Liver (tissue), 9 donors: Measurements from ENCODE around the gene CORO2A. TPM values are rescaled to one million over a fixed set of nuclear protein-coding genes. Genes with fewer than 3 reads are reported as not detected.
A peak's percentile ranks its signal among the peaks of the same experiment; 100 is the strongest.

ENCODE experiments used
- DNase-seq: peaks from one replicate; pipeline ENCODE4 v3.0.0-alpha.2; 2017; ENCODE audit warnings: low spot score
- H3K27ac ChIP-seq, 2 donors: one replicate each; pipeline ENCODE4 v1.7.0; 2013; ENCODE audit warnings: inconsistent platforms in 2 of 2, low read length in 2 of 2, control low read depth in 1 of 2, low read depth in 1 of 2, mild to moderate bottlenecking in 1 of 2
- H3K27me3 ChIP-seq, 4 donors: one replicate each; pipeline versions ENCODE4 v1.6.1 to v1.7.0; 2013; ENCODE audit warnings: low read length in 3 of 4, inconsistent platforms in 1 of 4, mild to moderate bottlenecking in 1 of 4, moderate library complexity in 1 of 4; ENCODE audit not compliant: control insufficient read depth in 4 of 4, insufficient read depth in 4 of 4
- H3K36me3 ChIP-seq, 4 donors: one replicate each; pipeline versions ENCODE4 v1.6.1 to v1.7.0; 2013; ENCODE audit warnings: low read length in 3 of 4, mild to moderate bottlenecking in 3 of 4, low read depth in 1 of 4, moderate library complexity in 1 of 4; ENCODE audit not compliant: control insufficient read depth in 4 of 4, insufficient read depth in 3 of 4
- H3K4me1 ChIP-seq, 4 donors: one replicate each; pipeline versions ENCODE4 v1.6.1 to v1.7.0; 2013; ENCODE audit warnings: low read length in 3 of 4, mild to moderate bottlenecking in 3 of 4, moderate library complexity in 1 of 4; ENCODE audit not compliant: control insufficient read depth in 4 of 4, insufficient read depth in 4 of 4
- H3K4me3 ChIP-seq, 3 donors: one replicate each; pipeline versions ENCODE4 v1.6.1 to v1.7.0; 2013; ENCODE audit warnings: low read length in 3 of 3, control low read depth in 1 of 3, low read depth in 1 of 3, mild to moderate bottlenecking in 1 of 3
- H3K9ac ChIP-seq, 2 donors: one replicate each; pipeline ENCODE4 v1.7.0; 2013; ENCODE audit warnings: low read length in 2 of 2, mild to moderate bottlenecking in 2 of 2, moderate library complexity in 2 of 2, control low read depth in 1 of 2, low read depth in 1 of 2
- H3K9me3 ChIP-seq, 4 donors: one replicate each; pipeline versions ENCODE4 v1.6.1 to v1.7.0; 2013; ENCODE audit warnings: low read length in 3 of 4; ENCODE audit not compliant: control insufficient read depth in 4 of 4
- ATF3 ChIP-seq: IDR thresholded peaks from 2 replicates; pipeline ENCODE4 v1.6.1; 2016; ENCODE audit warnings: antibody characterized with exemption
- CTCF ChIP-seq: fragments of 150-350 bp; IDR thresholded peaks from 2 replicates; pipeline ENCODE4 v1.5.1; 2017; ENCODE audit warnings: improper control_type of control experiment, low read depth, low read length; ENCODE audit not compliant: missing input control
- EGR1 ChIP-seq, 2 donors: IDR thresholded peaks; 2 replicates each; pipeline ENCODE4 v1.6.1; 2016 to 2018; ENCODE audit warnings: antibody characterized with exemption in 2 of 2, low read depth in 2 of 2
- FOXA1 ChIP-seq: IDR thresholded peaks from 2 replicates; pipeline ENCODE4 v1.6.1; 2016; ENCODE audit warnings: antibody characterized with exemption
- FOXA2 ChIP-seq: IDR thresholded peaks from 2 replicates; pipeline ENCODE4 v1.6.1; 2016; ENCODE audit warnings: antibody characterized with exemption
- HNF4A ChIP-seq, 2 donors: conservative IDR thresholded peaks; 2 replicates each; pipeline ENCODE4 v1.6.1; 2016; ENCODE audit warnings: antibody characterized with exemption in 2 of 2, mild to moderate bottlenecking in 2 of 2
- HNF4G ChIP-seq: IDR thresholded peaks from 2 replicates; pipeline ENCODE4 v1.6.1; 2016; ENCODE audit warnings: antibody characterized with exemption
- JUND ChIP-seq, 2 donors: IDR thresholded peaks; 2 replicates each; pipeline ENCODE4 v1.6.1; 2016; ENCODE audit warnings: antibody characterized with exemption in 2 of 2
- MAX ChIP-seq: IDR thresholded peaks from 2 replicates; pipeline ENCODE4 v1.6.1; 2016; ENCODE audit warnings: antibody characterized with exemption
- NR2F2 ChIP-seq: IDR thresholded peaks from 2 replicates; pipeline ENCODE4 v1.6.1; 2016; ENCODE audit warnings: antibody characterized with exemption
- RAD21 ChIP-seq, 2 donors: IDR thresholded peaks; 2 replicates each; pipeline ENCODE4 v1.6.1; 2016; ENCODE audit warnings: antibody characterized with exemption in 2 of 2, mild to moderate bottlenecking in 2 of 2
- RXRA ChIP-seq, 2 donors: IDR thresholded peaks; 2 replicates each; pipeline ENCODE4 v1.6.1; 2017 to 2018; ENCODE audit warnings: antibody characterized with exemption in 2 of 2, mild to moderate bottlenecking in 1 of 2
- SP1 ChIP-seq: IDR thresholded peaks from 2 replicates; pipeline ENCODE4 v1.6.1; 2018; ENCODE audit warnings: antibody characterized with exemption, mild to moderate bottlenecking
- TAF1 ChIP-seq: conservative IDR thresholded peaks from 2 replicates; pipeline ENCODE4 v1.6.1; 2016; ENCODE audit warnings: antibody characterized with exemption, mild to moderate bottlenecking
- YY1 ChIP-seq: IDR thresholded peaks from 2 replicates; pipeline ENCODE4 v1.6.1; 2016; ENCODE audit warnings: antibody characterized with exemption, mild to moderate bottlenecking
- ZBTB33 ChIP-seq: IDR thresholded peaks from 2 replicates; pipeline ENCODE4 v1.6.1; 2016; ENCODE audit warnings: antibody characterized with exemption
- WGBS: extraction: QIAGEN DNeasy Blood & Tissue Kit; methylation state at CpG from one replicate; pipeline ENCODE4 v1.1.7; 2013; 5-methylcytosine and 5-hydroxymethylcytosine counted together
- polyA plus RNA-seq, 2 donors: library from polyadenylated mRNA; stranded (reverse) in 1 of 2; unstranded in 1 of 2; fragments of 200-250 nt in 1 of 2; fragments of >200 nt in 1 of 2; fragmentation: Nextera tagmentation in 1 of 2; extraction: Ambion mirVana in 1 of 2; gene quantifications; one replicate each; pipeline versions ENCODE4 v1.2.1 to v1.2.3, GENCODE V29; 2013 to 2015
- total RNA-seq, 2 donors: library from RNA; depleted of rRNA; stranded (reverse); fragments of >200 nt; gene quantifications; one replicate each; pipeline ENCODE4 v1.2.3, GENCODE V29; 2014
- donor health status: healthy.
- donor health status: healthy.
- donor health status: healthy.
- donor health status: healthy.
- donor health status: healthy.

CORO2A gene
- total and polyA plus RNA-seq, 4 donors: 1.2 to 2.8 (median 1.4) TPM

- WGBS: 95% methylated on average over 3 of the region's 3 CpGs
- H3K4me1 ChIP-seq: peaks cover 11 to 63% (median 50%) of the 10 kb centered on the region in 4 donors
- no peaks in the 10 kb centered on the region for H3K9me3 ChIP-seq
- no peak overlapping the region for H3K4me3 ChIP-seq
- H3K27me3 ChIP-seq: no peaks in the 10 kb centered on the region
- no peak overlapping the region for H3K9ac ChIP-seq
- peak overlapping the region; percentile 76 to 85 for H3K27ac ChIP-seq
- no peak for TF ChIP-seq ATF3
- TF ChIP-seq MAX: no peak
- TF ChIP-seq RAD21 (IDR thresholded peaks at IDR 0.05): no peak
- no peak for TF ChIP-seq HNF4A (conservative IDR thresholded peaks at IDR 0.05)
- no peak for TF ChIP-seq FOXA1
- TF ChIP-seq SP1: no peak
- no peak for TF ChIP-seq JUND (IDR thresholded peaks at IDR 0.05)
- TF ChIP-seq EGR1 (IDR thresholded peaks at IDR 0.05; ENCODE audit: low read depth in 2 of 2): no peak
- TF ChIP-seq HNF4G: no peak
- no peak for TF ChIP-seq TAF1
- TF ChIP-seq ZBTB33: no peak
- TF ChIP-seq NR2F2: no peak
- TF ChIP-seq RXRA (IDR thresholded peaks at IDR 0.05): no peak
- peaks cover 0 to 3% (median 0%) of the 10 kb centered on the region in 4 donors for H3K36me3 ChIP-seq
- no peak for DNase-seq
Measured at GRCh38 chr9:98216391-98216790, 24.0 kb upstream of the CORO2A start.

- peaks cover 11 to 68% (median 56%) of the 10 kb centered on the region in 4 donors for H3K4me1 ChIP-seq
- TF ChIP-seq NR2F2 (no peak), RAD21 (IDR thresholded peaks at IDR 0.05) (peak in 1 of 2 donors; percentile 47), CTCF (peak; percentile 13), JUND (IDR thresholded peaks at IDR 0.05) (no peak), FOXA2 (no peak), MAX (no peak), TAF1 (no peak), YY1 (no peak), EGR1 (IDR thresholded peaks at IDR 0.05; ENCODE audit: low read depth in 2 of 2) (no peak), HNF4A (conservative IDR thresholded peaks at IDR 0.05) (no peak)
- WGBS: 85% methylated on average over 9 of the region's 9 CpGs
Measured at GRCh38 chr9:98215821-98216220, 23.4 kb upstream of the CORO2A start.

More at GRCh38 chr9:98215821-98216220, 23.4 kb upstream of the CORO2A start:
- Histone ChIP-seq H3K27ac (peak overlapping the region; percentile 68 to 88), H3K4me3 (no peak overlapping the region), H3K27me3 (no peaks in the 10 kb centered on the region), H3K9ac (no peak overlapping the region), H3K9me3 (no peaks in the 10 kb centered on the region), H3K36me3 (peaks cover 0 to 3% (median 0%) of the 10 kb centered on the region in 4 donors)
- DNase-seq: no peak
